IPS DF 4.7 (cell line): ENCODE data around the gene LYPD6B.

Experiments
- DNase-seq: peaks from one replicate; pipeline ENCODE4 v3.0.0-alpha.2; 2013; ENCODE audit warnings: low spot score; ENCODE audit errors: extremely low read depth

LYPD6B gene, protein sequence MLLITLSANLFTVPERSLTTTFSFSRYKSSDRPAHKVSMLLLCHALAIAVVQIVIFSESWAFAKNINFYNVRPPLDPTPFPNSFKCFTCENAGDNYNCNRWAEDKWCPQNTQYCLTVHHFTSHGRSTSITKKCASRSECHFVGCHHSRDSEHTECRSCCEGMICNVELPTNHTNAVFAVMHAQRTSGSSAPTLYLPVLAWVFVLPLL

DNA sequence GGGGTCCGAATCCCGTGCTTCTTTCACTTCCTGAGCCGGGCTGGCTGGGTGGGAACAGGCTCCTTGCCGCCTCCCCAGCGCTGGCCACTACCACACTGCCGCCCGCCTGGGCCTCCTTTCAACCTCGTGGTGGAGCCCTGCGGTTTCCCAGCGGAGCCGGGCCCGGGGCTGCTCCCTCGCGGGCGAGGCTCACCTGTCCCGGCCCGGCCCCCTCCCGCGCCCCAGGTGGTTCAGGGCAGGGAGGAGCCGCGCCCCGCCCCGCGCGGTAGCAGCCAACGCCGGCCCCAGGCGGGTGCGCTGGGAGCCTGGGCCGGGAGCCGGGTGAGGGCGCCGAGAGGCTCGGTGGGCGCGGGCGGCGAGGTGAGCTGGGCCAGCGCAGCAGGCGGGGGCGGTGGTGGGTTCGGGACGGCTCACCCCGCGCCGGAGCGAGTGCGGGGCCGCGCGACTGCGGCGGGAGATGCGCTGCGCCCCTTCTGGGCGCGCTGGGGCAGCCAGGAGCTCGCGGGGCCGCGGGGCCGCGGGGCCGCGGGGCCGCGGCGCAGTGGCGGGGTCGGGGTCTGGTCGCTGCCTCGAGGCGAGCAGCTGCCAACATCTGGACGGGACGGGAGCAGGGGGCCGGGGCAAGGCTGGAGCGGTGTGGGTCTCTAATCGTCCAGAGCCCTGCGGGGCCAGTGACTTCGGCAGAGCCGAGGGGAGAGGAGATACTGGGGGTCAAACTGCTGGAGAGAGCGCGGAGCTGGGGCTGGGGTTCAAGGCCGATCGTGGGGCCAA lies at the start of gene LYPD6B:
LYPD6B (plus strand) TSS at position 258 of the 771 bp plus-strand sequence. CDS start 92,250 bp downstream, outside the sequence.
- DNase-seq = no peak

- DNase-seq = no peak
Measured at GRCh38 chr2:148989882-148990493, 48.5 kb upstream of the LYPD6B start.

DNA sequence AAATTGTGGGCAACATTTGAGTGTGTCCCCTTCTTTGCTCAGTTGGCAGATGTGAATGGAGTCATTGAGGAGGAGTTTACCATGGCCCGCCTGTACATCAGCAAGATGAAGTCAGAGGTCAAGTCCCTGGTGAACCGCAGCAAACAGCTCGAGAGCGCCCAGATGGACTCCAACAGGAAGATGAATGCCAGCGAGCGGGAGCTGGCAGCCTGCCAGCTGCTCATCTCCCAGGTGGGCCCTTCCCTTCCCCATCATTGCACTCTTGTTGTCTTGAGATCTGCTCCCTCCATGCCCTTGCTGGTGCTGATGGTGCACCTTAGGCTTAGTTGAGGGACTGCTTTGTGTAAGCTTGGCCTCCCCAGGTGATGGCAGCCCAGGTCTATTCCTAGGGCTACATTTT lies 47.5 kb upstream of the LYPD6B start:
- no peak for DNase-seq

GRCh38 chr2:148992448-148992847 lies 46.1 kb upstream of the LYPD6B start:
- no peak for DNase-seq

GRCh38 chr2:148993351-148993750 lies 45.1 kb upstream of the LYPD6B start:
- DNase-seq = no peak

DNA sequence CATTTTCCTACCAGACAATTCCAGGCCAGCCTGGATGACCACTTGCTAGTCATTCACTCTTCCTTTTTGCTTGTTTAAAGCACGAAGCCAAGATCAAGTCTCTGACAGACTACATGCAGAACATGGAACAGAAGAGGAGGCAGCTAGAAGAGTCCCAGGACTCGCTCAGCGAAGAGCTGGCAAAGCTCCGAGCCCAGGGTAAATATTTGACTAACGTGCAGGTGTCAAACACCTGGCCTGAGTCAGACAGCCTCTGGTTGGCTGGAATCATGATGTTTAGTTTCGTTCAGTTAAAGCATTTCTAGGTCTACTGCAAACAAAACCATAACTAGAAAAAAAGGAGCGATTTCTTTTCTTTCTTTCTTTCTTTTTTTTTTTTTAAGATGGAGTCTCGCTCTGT lies 44.2 kb upstream of the LYPD6B start:
- no peak for DNase-seq

- DNase-seq = no peak
Measured at GRCh38 chr2:148996805-148997204, 41.7 kb upstream of the LYPD6B start.

GRCh38 chr2:148998165-148998830 lies 40.2 kb upstream of the LYPD6B start:
- DNase-seq = no peak

- DNase-seq = no peak
Measured at GRCh38 chr2:148998831-148999200, 39.7 kb upstream of the LYPD6B start.

- no peak for DNase-seq
Measured at GRCh38 chr2:148999451-148999921, 39.0 kb upstream of the LYPD6B start.

- DNase-seq = no peak
Measured at GRCh38 chr2:149000158-149000938, 38.2 kb upstream of the LYPD6B start.

DNA sequence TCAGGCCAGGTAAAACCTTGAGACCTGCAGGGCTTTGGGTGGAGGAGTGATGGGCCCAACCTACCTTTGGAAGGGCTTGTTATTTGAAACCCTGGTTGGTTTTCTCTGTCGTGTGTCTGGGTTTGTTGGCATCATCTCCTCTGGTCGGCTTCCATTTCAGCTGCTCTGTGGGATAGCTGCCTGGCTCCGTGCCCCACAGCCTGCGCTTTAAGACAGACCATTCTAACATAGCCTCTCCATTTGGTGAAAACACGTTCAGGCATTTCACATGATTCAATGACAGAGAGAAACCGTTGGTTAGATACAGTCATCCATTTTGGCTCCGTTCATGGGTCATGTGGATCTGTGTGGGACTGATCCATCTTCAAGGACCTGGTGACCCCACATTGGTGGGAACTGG lies 37.0 kb upstream of the LYPD6B start:
- no peak for DNase-seq

- no peak for DNase-seq
Measured at GRCh38 chr2:149002378-149002890, 36.1 kb upstream of the LYPD6B start.

GRCh38 chr2:149002891-149003740 lies 35.4 kb upstream of the LYPD6B start:
- DNase-seq = no peak

DNA sequence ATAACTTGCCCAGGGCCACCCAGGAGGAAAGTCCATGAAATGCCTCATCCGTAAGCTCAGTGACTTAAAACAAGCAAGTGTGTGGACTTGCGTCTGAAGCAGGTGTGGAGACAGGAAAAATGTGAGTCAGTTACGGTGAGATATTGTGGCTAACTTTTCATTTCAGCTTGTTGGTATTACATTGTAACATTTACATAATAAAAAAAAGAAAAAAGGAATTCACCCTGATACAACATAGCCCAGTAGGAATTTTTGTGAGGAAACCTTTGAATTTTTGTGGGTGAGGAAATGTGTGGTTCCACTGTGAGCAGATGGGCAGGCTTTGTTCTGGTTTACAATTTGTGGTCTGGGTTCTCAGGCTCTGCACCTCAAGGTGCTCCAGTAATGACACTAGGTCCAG lies 33.7 kb upstream of the LYPD6B start:
- no peak for DNase-seq

DNA sequence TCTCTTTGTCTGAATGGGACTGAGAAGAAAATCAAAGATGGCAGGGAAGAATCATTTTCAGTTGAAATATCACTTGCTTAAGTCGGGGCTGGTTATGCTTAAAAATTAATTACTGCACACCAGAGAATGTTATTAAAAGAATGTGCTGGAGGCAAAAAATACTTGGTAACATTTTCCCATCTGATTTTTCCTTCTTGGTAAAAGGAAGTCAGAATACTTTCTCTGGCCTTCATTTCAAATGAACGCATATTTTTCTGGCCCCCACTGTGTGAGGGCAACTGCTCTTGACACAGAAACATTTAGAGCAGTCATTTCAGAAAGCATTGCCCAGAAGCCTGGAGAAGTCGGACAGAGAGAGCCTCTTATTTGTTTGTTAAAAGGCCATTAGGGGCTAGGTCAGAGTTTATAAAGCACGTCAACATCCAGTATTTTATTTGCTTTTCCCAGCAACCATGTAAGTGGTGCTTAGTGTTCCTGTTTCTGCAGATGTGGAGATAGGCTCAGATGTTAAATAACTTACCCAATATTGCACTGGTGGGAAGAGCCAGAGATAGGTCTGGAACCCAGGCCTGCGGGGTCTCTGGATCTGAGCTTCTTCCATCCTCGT lies 32.9 kb upstream of the LYPD6B start:
- no peak for DNase-seq

DNA sequence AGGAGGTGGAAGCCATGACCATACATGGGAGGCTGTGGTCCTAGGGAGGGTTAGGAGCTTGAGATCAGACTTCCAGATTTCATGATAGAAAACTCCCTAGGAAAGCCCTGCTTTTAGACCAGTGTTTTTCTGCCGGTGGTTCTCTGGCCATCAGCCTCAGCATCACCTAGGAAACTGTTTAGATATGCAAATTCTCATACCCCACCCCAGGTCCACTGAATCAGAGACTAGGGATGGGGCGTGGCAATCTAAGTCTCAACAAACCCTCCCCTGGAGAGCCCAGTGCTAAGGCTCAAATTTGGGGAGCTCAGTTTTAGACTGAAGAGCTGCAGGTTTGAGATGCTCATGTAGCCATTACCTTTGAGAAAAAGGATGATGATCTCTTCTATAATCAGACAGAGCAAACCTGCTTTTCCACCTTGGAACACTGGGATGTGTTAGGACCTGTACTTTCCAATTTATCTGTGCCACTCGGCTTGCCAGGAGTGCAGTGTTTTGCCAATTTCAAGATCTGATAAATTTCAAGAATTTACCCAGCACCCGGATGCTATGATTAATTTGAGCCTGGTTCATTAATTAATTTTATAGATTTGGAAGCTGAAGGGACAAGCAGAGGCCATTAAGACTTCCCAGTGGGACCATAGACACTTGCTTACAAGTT lies 31.5 kb upstream of the LYPD6B start:
- DNase-seq = no peak

DNA sequence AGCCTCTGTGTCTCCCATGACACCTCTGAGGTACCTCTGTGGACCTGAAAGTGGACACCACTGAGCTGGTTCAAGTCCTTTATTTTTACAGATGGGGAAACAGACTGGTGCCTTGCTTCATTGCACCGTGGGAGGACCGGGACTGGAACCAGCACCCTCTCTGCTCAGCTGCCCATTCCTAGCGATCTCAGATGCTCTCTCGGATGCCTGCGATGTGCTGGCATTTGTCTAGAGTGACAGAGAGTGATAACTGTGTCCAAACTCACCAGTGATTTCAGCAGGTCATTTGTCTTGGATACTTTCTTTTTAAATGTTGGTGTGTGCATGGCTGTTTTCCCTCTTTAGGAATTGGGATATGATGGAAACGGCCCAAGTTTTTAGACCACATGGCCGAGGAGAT lies 30.1 kb upstream of the LYPD6B start:
- DNase-seq = no peak
